ENCODE data around the gene SPINK8.

GRCh38 chr3:48269592-48269991, 63.9 kb downstream of the SPINK8 start:
- TF ChIP-seq CTCF (IDR thresholded peaks at IDR 0.05) (no peak), POLR2A (IDR thresholded peaks at IDR 0.05) (no peak)

Measured in right lobe of liver (tissue), 4 donors.